Measurements from ENCODE around the gene TRPV3.

TRPV3 gene

DNA sequence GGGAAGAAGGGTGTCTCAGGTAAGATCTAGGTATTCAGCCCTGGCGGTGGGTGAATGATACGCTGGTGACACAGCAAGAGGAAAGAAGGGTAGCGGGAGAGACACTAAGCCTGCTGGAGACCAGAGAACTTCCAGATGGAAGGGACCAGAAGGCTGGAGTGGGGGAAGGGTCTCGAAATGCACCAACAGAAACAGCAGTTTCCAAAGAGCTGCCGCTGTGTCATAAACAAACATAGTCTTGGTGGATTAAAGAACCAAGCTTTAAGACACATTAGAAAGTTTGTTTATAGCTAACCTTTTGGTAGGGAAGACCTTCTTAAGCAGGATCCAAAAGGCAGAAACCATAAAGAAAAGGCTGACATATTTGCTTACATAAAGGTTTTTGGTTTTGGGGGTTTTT is 20.9 kb downstream of the TRPV3 start:
- no peaks in the 10 kb centered on the region for H3K4me1 ChIP-seq (ENCODE audit: insufficient read depth, poor library complexity, severe bottlenecking)
- TF ChIP-seq CTCF (IDR thresholded peaks at IDR 0.05; ENCODE audit: poor library complexity, severe bottlenecking) = no peak
- H3K36me3 ChIP-seq (ENCODE audit: low read depth) = no peaks in the 10 kb centered on the region
- H3K4me3 ChIP-seq (ENCODE audit: severe bottlenecking) = no peak overlapping the region
- no peaks in the 10 kb centered on the region for H3K9me3 ChIP-seq (ENCODE audit: severe bottlenecking)
- no peaks in the 10 kb centered on the region for H3K27me3 ChIP-seq (ENCODE audit: insufficient read depth, poor library complexity, severe bottlenecking)
- ATAC-seq (ENCODE audit: low read depth) (no peak), DNase-seq (ENCODE audit: low spot score) (no peak)
- no peak overlapping the region for H3K27ac ChIP-seq (ENCODE audit: poor library complexity, severe bottlenecking)

DNA sequence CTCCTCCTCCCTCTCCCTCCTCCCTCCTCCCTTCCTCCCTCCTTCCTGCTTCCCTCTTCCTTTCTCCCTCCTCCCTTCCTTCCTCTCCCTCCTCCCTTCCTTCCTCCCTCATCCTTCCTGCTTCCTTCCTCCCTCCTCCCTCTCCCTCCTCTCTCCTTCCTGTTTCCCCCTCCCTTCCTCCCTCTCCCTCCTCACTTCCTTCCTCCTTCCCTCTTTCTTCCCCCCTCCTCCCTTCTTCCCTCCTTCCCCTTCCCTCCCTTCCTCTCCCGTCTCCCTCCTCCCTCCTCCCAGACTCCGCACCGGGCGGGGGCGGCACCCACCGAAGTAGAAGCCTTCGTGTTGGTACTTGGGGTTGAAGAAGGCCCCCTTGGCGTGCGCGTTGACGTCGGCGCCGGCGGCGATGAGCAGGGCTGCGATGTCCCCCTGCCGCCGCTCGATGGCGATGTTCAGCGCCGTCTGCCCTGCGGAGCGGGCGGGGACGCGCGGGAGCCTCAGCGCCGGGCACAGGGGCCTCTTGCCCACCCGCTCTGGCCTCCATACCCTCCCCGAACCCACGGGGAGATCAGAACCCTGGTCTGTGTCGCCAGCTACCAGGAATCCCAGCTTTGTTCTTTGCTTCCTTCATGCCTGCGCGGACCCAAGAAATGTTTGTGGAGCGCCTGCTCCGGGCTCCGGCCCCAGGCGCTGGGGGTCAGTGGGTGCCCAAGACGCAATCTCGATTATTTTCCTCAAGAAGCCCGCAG is 22.2 kb downstream of the TRPV3 start:
- no peaks in the 10 kb centered on the region for H3K9me3 ChIP-seq (ENCODE audit: severe bottlenecking)
- no peak for DNase-seq (ENCODE audit: low spot score)
- H3K4me3 ChIP-seq (ENCODE audit: severe bottlenecking) = peak overlapping the region; percentile 12
- no peaks in the 10 kb centered on the region for H3K36me3 ChIP-seq (ENCODE audit: low read depth)
- no peaks in the 10 kb centered on the region for H3K4me1 ChIP-seq (ENCODE audit: insufficient read depth, poor library complexity, severe bottlenecking)
- peak; percentile 47 for TF ChIP-seq CTCF (IDR thresholded peaks at IDR 0.05; ENCODE audit: poor library complexity, severe bottlenecking)
- no peak overlapping the region for H3K27ac ChIP-seq (ENCODE audit: poor library complexity, severe bottlenecking)
- H3K27me3 ChIP-seq (ENCODE audit: insufficient read depth, poor library complexity, severe bottlenecking) = no peaks in the 10 kb centered on the region
- ATAC-seq (ENCODE audit: low read depth) = 0 out of 3 replicates have a peak, but pooled peaks have one; percentile 48

DNA sequence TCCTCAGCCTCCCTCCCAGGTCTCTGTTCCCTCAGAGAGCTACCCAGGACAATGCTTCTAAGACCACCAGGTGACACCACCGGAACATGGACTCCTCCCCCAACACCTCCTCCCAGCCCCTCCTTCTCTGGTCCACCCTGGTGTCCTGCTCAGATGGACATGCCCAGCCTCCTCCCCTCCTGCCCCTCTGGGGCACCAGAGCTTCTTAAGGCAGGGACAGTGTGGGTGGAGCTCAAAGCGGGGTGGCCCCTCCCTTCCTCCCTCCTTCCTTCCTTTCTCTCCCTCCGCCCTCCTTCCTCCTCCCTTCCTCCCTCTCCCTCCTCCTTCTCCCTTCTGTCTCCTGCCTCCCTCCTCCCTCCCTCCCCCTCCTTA is 22.7 kb downstream of the TRPV3 start:
- Histone ChIP-seq H3K9me3 (ENCODE audit: severe bottlenecking) (no peaks in the 10 kb centered on the region), H3K4me3 (ENCODE audit: severe bottlenecking) (no peak overlapping the region), H3K4me1 (ENCODE audit: insufficient read depth, poor library complexity, severe bottlenecking) (no peaks in the 10 kb centered on the region), H3K36me3 (ENCODE audit: low read depth) (no peaks in the 10 kb centered on the region), H3K27ac (ENCODE audit: poor library complexity, severe bottlenecking) (no peak overlapping the region), H3K27me3 (ENCODE audit: insufficient read depth, poor library complexity, severe bottlenecking) (no peaks in the 10 kb centered on the region)
- DNase-seq (ENCODE audit: low spot score) (no peak), ATAC-seq (ENCODE audit: low read depth) (peak; percentile 60)
- TF ChIP-seq CTCF (IDR thresholded peaks at IDR 0.05; ENCODE audit: poor library complexity, severe bottlenecking) = no peak

DNA sequence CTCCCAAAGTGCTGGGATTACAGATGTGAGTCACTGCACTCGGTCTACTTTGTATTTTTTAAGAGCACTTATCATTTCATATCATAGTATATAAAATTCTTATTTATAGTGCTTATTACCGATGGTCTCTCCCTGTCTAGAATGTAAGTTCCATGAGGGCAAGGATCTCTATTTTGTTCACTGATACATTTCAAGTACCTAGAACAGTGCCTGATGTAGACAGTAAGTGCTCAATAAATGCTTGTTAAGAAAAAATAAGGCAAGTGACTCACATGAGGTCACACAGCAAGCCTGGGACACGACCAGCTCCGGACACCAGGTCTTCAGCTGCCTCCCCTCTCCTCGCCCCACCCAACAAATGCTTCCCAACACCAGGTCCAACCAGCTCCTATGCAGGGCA is 23.9 kb downstream of the TRPV3 start:
- ATAC-seq (ENCODE audit: low read depth) = no peak
- no peaks in the 10 kb centered on the region for H3K36me3 ChIP-seq (ENCODE audit: low read depth)
- TF ChIP-seq CTCF (IDR thresholded peaks at IDR 0.05; ENCODE audit: poor library complexity, severe bottlenecking) = no peak
- H3K9me3 ChIP-seq (ENCODE audit: severe bottlenecking) = no peaks in the 10 kb centered on the region
- no peaks in the 10 kb centered on the region for H3K4me1 ChIP-seq (ENCODE audit: insufficient read depth, poor library complexity, severe bottlenecking)
- no peak for DNase-seq (ENCODE audit: low spot score)
- H3K27me3 ChIP-seq (ENCODE audit: insufficient read depth, poor library complexity, severe bottlenecking) = no peaks in the 10 kb centered on the region
- H3K27ac ChIP-seq (ENCODE audit: poor library complexity, severe bottlenecking) = no peak overlapping the region
- H3K4me3 ChIP-seq (ENCODE audit: severe bottlenecking) = no peak overlapping the region

- ATAC-seq (ENCODE audit: low read depth) (no peak), DNase-seq (ENCODE audit: low spot score) (no peak)
- H3K27me3 ChIP-seq (ENCODE audit: insufficient read depth, poor library complexity, severe bottlenecking) = no peaks in the 10 kb centered on the region
- no peaks in the 10 kb centered on the region for H3K36me3 ChIP-seq (ENCODE audit: low read depth)
- no peak for TF ChIP-seq CTCF (IDR thresholded peaks at IDR 0.05; ENCODE audit: poor library complexity, severe bottlenecking)
- H3K9me3 ChIP-seq (ENCODE audit: severe bottlenecking) = no peaks in the 10 kb centered on the region
- H3K4me1 ChIP-seq (ENCODE audit: insufficient read depth, poor library complexity, severe bottlenecking) = no peaks in the 10 kb centered on the region
- no peak overlapping the region for H3K27ac ChIP-seq (ENCODE audit: poor library complexity, severe bottlenecking)
- H3K4me3 ChIP-seq (ENCODE audit: severe bottlenecking) = no peak overlapping the region
Observed at GRCh38 chr17:3532859-3533142, 24.8 kb downstream of the TRPV3 start.
